MCF 10A (cell line): ENCODE data around the gene ARL15. TPM values are rescaled to one million over a fixed set of nuclear protein-coding genes. Genes with fewer than 3 reads are reported as not detected.
"Not testable (repeated sequence)": the region's sequence is repeated elsewhere in the genome, so short reads cannot be mapped to it uniquely, and the experiment has no call there.

Experiments
- BruUV-seq: library from RNA; stranded (reverse); fragments of 400-500 nt; replicated peaks from 2 replicates; lab custom pipeline; 2021; lab: Mats Ljungman, UMichigan
- CTCF ChIA-PET: fragments of 300-600 bp; sonication (Branson Sonifier 250); formaldehyde crosslinking; extraction: SDS; loops from one replicate; lab custom pipeline; 2021; ENCODE audit warnings: antibody characterized with exemption, inconsistent platforms; lab: Yijun Ruan, JAX
- POLR2A ChIA-PET: fragments of 300-600, 350-650 bp; sonication (Branson Sonifier 250); formaldehyde crosslinking; extraction: SDS; loops from one replicate; lab custom pipeline; 2020; ENCODE audit warnings: antibody characterized with exemption, inconsistent platforms; lab: Yijun Ruan, JAX
- DNase-seq: peaks from one replicate; pipeline ENCODE4 v3.0.0-alpha.2; 2018; ENCODE audit not compliant: unreplicated experiment
- H3K27ac Mint-ChIP-seq: one replicate; pipeline ENCODE4 v1.8.0; 2022; ENCODE audit warnings: mild to moderate bottlenecking, low read depth, mixed read lengths; ENCODE audit not compliant: unreplicated experiment
- H3K27me3 Mint-ChIP-seq: one replicate; pipeline ENCODE4 v1.8.0; 2022; ENCODE audit warnings: mixed read lengths; ENCODE audit not compliant: insufficient read depth, unreplicated experiment
- H3K36me3 Mint-ChIP-seq: one replicate; pipeline ENCODE4 v1.8.0; 2022; ENCODE audit warnings: mild to moderate bottlenecking, moderate library complexity, mixed read lengths; ENCODE audit not compliant: insufficient read depth, unreplicated experiment
- H3K4me1 Mint-ChIP-seq: one replicate; pipeline ENCODE4 v1.8.0; 2022; ENCODE audit warnings: mixed read lengths; ENCODE audit not compliant: insufficient read depth, unreplicated experiment
- H3K4me3 Mint-ChIP-seq: one replicate; pipeline ENCODE4 v1.8.0; 2022; ENCODE audit warnings: mild to moderate bottlenecking, moderate library complexity, mixed read lengths; ENCODE audit not compliant: unreplicated experiment
- H3K9me3 Mint-ChIP-seq: one replicate; pipeline ENCODE4 v1.8.0; 2022; ENCODE audit warnings: mixed read lengths; ENCODE audit not compliant: unreplicated experiment
- intact Hi-C: fragments of 100-400 bp; cut with micrococcal nuclease; formaldehyde crosslinking; loops from 2 replicates; pipeline ENCODE4 v1.14.1; 2022
- total RNA-seq: library from RNA; stranded (reverse); gene quantifications from 2 replicates; pipeline ENCODE4 v1.2.3, GENCODE V29; 2022
- TF ChIP-seq, protein P1 (sequence below): fragments of 200-600 bp; IDR thresholded peaks from one replicate; pipeline ENCODE4 v1.8.0; 2022; ENCODE audit warnings: antibody characterized with exemption, mild to moderate bottlenecking; ENCODE audit not compliant: unreplicated experiment

Gene ARL15
- total RNA-seq, 1 experiment from 2014 or later: 11.3 TPM

DNA sequence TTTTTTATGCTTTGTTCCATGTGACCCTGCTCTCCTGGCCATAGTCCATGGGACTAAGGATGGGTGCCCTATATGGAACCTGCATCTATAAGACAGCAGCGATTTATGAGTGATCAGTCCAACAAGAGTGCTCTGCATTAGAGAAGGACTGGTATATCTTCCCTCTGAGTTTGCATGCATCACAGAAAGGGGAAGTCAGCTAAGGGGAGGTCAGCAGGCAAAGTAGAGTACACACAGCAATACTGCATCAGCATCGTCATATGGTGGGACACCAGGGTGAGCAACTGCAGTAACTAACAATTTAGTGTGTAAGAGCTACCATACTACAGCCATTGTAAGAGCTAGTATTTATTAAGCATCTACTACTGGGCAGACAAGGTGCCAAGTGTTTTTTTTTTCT lies 438.6 kb downstream of the ARL15 start:
- peaks cover 8% of the 10 kb centered on the region for H3K36me3 Mint-ChIP-seq
- no peaks in the 10 kb centered on the region for H3K27me3 Mint-ChIP-seq
- no peaks in the 10 kb centered on the region for H3K4me1 Mint-ChIP-seq
- no peaks in the 10 kb centered on the region for H3K9me3 Mint-ChIP-seq
- intact Hi-C loops: loop anchor here (2.0 to 5.0 kb wide), 4 partner anchors 346 to 609 kb away; no protein-coding TSS in a partner anchor
- DNase-seq: no peak
- BruUV-seq: no TSS peak
- H3K27ac Mint-ChIP-seq: no peak overlapping the region
- H3K4me3 Mint-ChIP-seq: no peak overlapping the region
- POLR2A ChIA-PET: no interaction called here
- CTCF ChIA-PET: interaction anchor here (0.5 kb wide), 1 partner anchor 75 kb away, joined by 3 read pairs; no protein-coding TSS in a partner anchor
- TF ChIP-seq, protein P1, sequence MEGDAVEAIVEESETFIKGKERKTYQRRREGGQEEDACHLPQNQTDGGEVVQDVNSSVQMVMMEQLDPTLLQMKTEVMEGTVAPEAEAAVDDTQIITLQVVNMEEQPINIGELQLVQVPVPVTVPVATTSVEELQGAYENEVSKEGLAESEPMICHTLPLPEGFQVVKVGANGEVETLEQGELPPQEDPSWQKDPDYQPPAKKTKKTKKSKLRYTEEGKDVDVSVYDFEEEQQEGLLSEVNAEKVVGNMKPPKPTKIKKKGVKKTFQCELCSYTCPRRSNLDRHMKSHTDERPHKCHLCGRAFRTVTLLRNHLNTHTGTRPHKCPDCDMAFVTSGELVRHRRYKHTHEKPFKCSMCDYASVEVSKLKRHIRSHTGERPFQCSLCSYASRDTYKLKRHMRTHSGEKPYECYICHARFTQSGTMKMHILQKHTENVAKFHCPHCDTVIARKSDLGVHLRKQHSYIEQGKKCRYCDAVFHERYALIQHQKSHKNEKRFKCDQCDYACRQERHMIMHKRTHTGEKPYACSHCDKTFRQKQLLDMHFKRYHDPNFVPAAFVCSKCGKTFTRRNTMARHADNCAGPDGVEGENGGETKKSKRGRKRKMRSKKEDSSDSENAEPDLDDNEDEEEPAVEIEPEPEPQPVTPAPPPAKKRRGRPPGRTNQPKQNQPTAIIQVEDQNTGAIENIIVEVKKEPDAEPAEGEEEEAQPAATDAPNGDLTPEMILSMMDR: no peak

DNA sequence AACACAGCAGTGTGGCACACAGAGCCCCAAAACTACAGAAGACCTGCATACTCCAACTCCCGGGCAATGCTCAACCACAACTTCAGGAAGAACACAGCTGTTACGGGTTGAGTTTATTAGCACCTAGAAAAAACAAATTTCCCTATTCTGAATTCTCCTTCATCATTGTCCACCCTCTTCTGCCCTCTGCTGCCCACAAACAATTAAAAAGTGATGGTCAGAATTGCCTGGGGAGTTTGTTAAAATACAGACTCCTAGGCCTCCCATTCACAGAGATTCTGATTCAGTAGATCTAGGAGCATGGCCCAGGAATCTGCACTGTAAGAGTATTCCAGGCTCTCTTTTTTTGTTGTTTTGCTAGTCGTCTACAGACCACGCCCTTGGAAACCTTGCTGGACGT lies 439.3 kb downstream of the ARL15 start:
- BruUV-seq: no TSS peak
- TF ChIP-seq, protein P1: peak; percentile 16
- ChIA-PET POLR2A (no interaction called here), CTCF (interaction anchor here (1.1 kb wide), 1 partner anchor 9 kb away, joined by 3 read pairs; no protein-coding TSS in a partner anchor)
- no peaks in the 10 kb centered on the region for H3K27me3 Mint-ChIP-seq
- peaks cover 8% of the 10 kb centered on the region for H3K36me3 Mint-ChIP-seq
- intact Hi-C loops: loop anchor here (2.0 to 5.0 kb wide), 4 partner anchors 346 to 608 kb away; no protein-coding TSS in a partner anchor
- no peak overlapping the region for H3K4me3 Mint-ChIP-seq
- H3K9me3 Mint-ChIP-seq: no peaks in the 10 kb centered on the region
- no peak overlapping the region for H3K27ac Mint-ChIP-seq
- H3K4me1 Mint-ChIP-seq: no peaks in the 10 kb centered on the region
- DNase-seq: peak; percentile 13

DNA sequence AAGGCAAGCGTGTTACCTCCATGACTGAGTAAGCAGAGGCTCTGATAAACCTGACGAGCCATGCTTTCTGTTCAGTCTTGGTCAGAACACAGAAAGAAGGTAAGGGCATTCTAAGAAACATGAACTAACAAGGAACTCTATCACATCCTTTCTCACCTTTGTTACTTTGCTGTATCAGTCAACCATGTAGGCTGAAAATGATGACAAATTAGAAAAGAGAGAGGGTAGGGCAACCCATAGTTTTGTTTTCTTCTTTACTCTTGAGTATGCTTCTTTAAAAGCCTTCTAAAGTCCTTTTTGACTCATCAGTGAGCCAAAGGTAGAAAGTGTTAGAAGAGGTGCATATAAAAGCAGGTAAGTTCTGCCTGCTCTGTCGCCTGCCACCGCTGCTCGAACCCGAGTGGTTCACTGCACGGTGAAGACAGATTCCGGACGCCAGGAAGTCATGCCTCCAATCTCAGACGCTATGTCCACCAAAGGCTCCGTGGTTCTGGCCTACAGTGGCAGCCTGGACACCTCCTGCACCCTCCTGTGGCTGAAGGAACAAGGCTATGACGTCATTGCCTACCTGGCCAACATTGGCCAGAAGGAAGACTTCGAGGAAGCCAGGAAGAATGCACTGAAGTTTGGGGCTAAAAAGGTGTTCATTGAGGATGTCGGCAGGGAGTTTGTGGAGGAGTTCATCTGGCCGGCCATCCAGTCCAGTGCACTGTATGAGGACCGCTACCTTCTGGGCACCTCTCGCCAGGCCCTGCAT lies 451.5 kb downstream of the ARL15 start:
- Mint-ChIP-seq H3K4me3 (no peak overlapping the region), H3K36me3 (no peaks in the 10 kb centered on the region), H3K27me3 (no peaks in the 10 kb centered on the region), H3K4me1 (no peaks in the 10 kb centered on the region), H3K9me3 (no peaks in the 10 kb centered on the region), H3K27ac (no peak overlapping the region)
- DNase-seq: no peak
- CTCF ChIA-PET: no interaction called here
- POLR2A ChIA-PET: interaction anchor here (0.6 kb wide), 1 partner anchor 241 kb away, joined by 3 read pairs; no protein-coding TSS in a partner anchor
- intact Hi-C loops: no loop called here
- no TSS peak for BruUV-seq
- TF ChIP-seq, protein P1: no peak

DNA sequence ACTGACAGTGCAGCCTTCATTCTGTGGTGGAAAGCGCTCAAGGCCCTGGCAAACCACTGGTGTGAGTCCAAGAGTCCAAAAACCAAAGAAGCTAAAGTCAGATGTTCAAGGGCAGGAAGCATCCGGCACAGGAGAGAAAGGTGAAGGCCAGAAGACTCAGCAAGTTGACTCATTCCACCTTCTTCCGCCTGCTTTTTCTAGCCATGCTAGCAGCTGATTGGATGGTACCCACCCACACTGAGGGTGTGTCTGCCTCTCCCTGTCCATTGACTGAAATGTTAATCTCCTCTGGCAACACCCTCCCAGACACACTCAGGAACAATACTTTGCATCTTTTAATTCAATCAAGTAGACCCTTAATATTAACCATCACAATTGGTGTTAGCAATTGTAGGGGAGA lies 453.9 kb downstream of the ARL15 start:
- Mint-ChIP-seq H3K27me3 (no peaks in the 10 kb centered on the region), H3K36me3 (no peaks in the 10 kb centered on the region), H3K4me3 (no peak overlapping the region), H3K27ac (no peak overlapping the region), H3K4me1 (no peaks in the 10 kb centered on the region), H3K9me3 (no peaks in the 10 kb centered on the region)
- CTCF ChIA-PET: no interaction called here
- intact Hi-C loops: no loop called here
- POLR2A ChIA-PET: interaction anchor here (0.8 kb wide), 1 partner anchor 212 kb away, joined by 3 read pairs; no protein-coding TSS in a partner anchor
- no TSS peak for BruUV-seq
- DNase-seq: no peak
- TF ChIP-seq, protein P1: no peak

DNA sequence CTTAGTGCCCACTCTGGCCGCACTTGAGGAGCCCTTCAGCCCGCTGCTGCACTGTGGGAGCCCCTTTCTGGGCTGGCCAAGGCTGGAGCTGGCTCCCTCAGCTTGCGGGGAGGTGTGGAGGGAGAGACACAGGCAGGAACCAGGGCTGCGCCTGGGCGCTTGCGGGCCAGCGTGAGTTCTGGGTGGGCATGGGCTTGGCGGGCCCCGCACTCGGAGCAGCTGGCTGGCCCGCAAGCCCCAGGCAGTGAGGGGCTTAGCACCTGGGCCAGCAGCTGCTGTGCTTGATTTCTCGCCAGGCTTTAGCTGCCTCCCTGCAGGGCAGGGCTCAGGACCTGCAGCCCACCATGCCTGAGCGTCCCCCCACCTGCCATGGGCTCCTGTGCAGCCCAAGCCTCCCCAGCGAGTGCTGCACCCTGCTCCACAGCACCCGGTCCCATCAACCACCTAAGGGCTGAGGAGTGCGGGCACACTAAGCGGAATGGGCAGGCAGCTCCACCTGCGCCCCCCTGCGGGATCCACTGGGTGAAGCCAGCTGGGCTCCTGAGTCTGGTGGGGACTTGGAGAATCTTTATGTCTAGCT lies 473.4 kb downstream of the ARL15 start:
- H3K9me3 Mint-ChIP-seq, H3K4me1 Mint-ChIP-seq, H3K36me3 Mint-ChIP-seq, H3K27me3 Mint-ChIP-seq, H3K27ac Mint-ChIP-seq, DNase-seq, intact Hi-C loops, POLR2A ChIA-PET, BruUV-seq, H3K4me3 Mint-ChIP-seq: not testable (repeated sequence)
- CTCF ChIA-PET: interaction anchor here (0.6 kb wide), 1 partner anchor 396 kb away, joined by 3 read pairs; no protein-coding TSS in a partner anchor
